KOPT-K1 (cell line): Measurements from ENCODE around the gene AKAP13.
A peak's percentile ranks its signal among the peaks of the same experiment; 100 is the strongest.
"Not testable (repeated sequence)": the region's sequence is repeated elsewhere in the genome, so short reads cannot be mapped to it uniquely, and the experiment has no call there.

Source experiments
- H3K27ac ChIP-seq: fragments of 200-600 bp; sonication (generic); 2 replicates; pipeline ENCODE4 v1.5.1; 2016; ENCODE audit warnings: antibody characterized with exemption, mild to moderate bottlenecking, low read depth, low read length; ENCODE audit not compliant: poor library complexity, severe bottlenecking
- H3K36me3 ChIP-seq: fragments of 200-600 bp; sonication (generic); 2 replicates; pipeline ENCODE4 v1.5.1; 2017; ENCODE audit warnings: antibody characterized with exemption, mild to moderate bottlenecking, low read length, moderate library complexity; ENCODE audit not compliant: insufficient read depth
- H3K9me3 ChIP-seq: fragments of 200-600 bp; sonication (generic); 2 replicates; pipeline ENCODE4 v1.5.1; 2017; ENCODE audit warnings: antibody characterized with exemption, low read length, mild to moderate bottlenecking; ENCODE audit not compliant: insufficient read depth, poor library complexity, severe bottlenecking

The AKAP13 gene

GRCh38 chr15:85380217-85380811 lies at the start of gene AKAP13:
Gene AKAP13 (plus strand): TSS chr15:85380603. CDS start chr15:85485721, 105,118 bp downstream.
- no peaks in the 10 kb centered on the region for H3K9me3 ChIP-seq
- no peaks in the 10 kb centered on the region for H3K36me3 ChIP-seq
- peak within 1 kb of the TSS; percentile 42 for H3K27ac ChIP-seq

- Histone ChIP-seq H3K36me3 (no peaks in the 10 kb centered on the region), H3K9me3 (no peaks in the 10 kb centered on the region), H3K27ac (peak overlapping the region; percentile 76)
Measured at GRCh38 chr15:85330901-85331588, 49.4 kb upstream of the AKAP13 start.

- H3K27ac ChIP-seq, result peak overlapping the region; percentile 76
- H3K36me3 ChIP-seq, result no peaks in the 10 kb centered on the region
- no peaks in the 10 kb centered on the region for H3K9me3 ChIP-seq
Measured at GRCh38 chr15:85331655-85332285, 48.6 kb upstream of the AKAP13 start.

GRCh38 chr15:85333132-85333831 lies 47.1 kb upstream of the AKAP13 start:
- H3K9me3 ChIP-seq, result no peaks in the 10 kb centered on the region

GRCh38 chr15:85334241-85334640 lies 46.2 kb upstream of the AKAP13 start:
- H3K36me3 ChIP-seq, result no peaks in the 10 kb centered on the region
- H3K27ac ChIP-seq, result no peak overlapping the region

More at GRCh38 chr15:85333132-85333831, 47.1 kb upstream of the AKAP13 start:
- no peak overlapping the region for H3K27ac ChIP-seq
- H3K36me3 ChIP-seq, result no peaks in the 10 kb centered on the region

GRCh38 chr15:85335193-85335942 lies 45.0 kb upstream of the AKAP13 start:
- Histone ChIP-seq H3K27ac (no peak overlapping the region), H3K36me3 (no peaks in the 10 kb centered on the region)

More at GRCh38 chr15:85334241-85334640, 46.2 kb upstream of the AKAP13 start:
- H3K9me3 ChIP-seq, result no peaks in the 10 kb centered on the region

GRCh38 chr15:85336880-85337279 lies 43.5 kb upstream of the AKAP13 start:
- Histone ChIP-seq H3K9me3 (no peaks in the 10 kb centered on the region), H3K36me3 (no peaks in the 10 kb centered on the region), H3K27ac (no peak overlapping the region)

More at GRCh38 chr15:85335193-85335942, 45.0 kb upstream of the AKAP13 start:
- no peaks in the 10 kb centered on the region for H3K9me3 ChIP-seq

GRCh38 chr15:85337425-85338074 lies 42.9 kb upstream of the AKAP13 start:
- Histone ChIP-seq H3K27ac (no peak overlapping the region), H3K36me3 (no peaks in the 10 kb centered on the region), H3K9me3 (no peaks in the 10 kb centered on the region)

- Histone ChIP-seq H3K9me3 (no peaks in the 10 kb centered on the region), H3K36me3 (no peaks in the 10 kb centered on the region), H3K27ac (no peak overlapping the region)
Measured at GRCh38 chr15:85340321-85340665, 40.1 kb upstream of the AKAP13 start.

GRCh38 chr15:85340852-85341251 lies 39.6 kb upstream of the AKAP13 start:
- Histone ChIP-seq H3K9me3 (no peaks in the 10 kb centered on the region), H3K27ac (no peak overlapping the region), H3K36me3 (no peaks in the 10 kb centered on the region)

GRCh38 chr15:85342163-85342562 lies 38.2 kb upstream of the AKAP13 start:
- H3K9me3 ChIP-seq, H3K36me3 ChIP-seq, H3K27ac ChIP-seq: not testable (repeated sequence)

GRCh38 chr15:85343443-85343842 lies 37.0 kb upstream of the AKAP13 start:
- not testable (repeated sequence) for H3K27ac ChIP-seq, H3K36me3 ChIP-seq, H3K9me3 ChIP-seq

GRCh38 chr15:85344241-85344640 lies 36.2 kb upstream of the AKAP13 start:
- H3K27ac ChIP-seq, H3K36me3 ChIP-seq, H3K9me3 ChIP-seq: not testable (repeated sequence)

GRCh38 chr15:85344653-85345114 lies 35.7 kb upstream of the AKAP13 start:
- H3K9me3 ChIP-seq, H3K27ac ChIP-seq, H3K36me3 ChIP-seq: not testable (repeated sequence)
